ENCODE measurements around the gene HDGFL1.

The HDGFL1 gene

DNA sequence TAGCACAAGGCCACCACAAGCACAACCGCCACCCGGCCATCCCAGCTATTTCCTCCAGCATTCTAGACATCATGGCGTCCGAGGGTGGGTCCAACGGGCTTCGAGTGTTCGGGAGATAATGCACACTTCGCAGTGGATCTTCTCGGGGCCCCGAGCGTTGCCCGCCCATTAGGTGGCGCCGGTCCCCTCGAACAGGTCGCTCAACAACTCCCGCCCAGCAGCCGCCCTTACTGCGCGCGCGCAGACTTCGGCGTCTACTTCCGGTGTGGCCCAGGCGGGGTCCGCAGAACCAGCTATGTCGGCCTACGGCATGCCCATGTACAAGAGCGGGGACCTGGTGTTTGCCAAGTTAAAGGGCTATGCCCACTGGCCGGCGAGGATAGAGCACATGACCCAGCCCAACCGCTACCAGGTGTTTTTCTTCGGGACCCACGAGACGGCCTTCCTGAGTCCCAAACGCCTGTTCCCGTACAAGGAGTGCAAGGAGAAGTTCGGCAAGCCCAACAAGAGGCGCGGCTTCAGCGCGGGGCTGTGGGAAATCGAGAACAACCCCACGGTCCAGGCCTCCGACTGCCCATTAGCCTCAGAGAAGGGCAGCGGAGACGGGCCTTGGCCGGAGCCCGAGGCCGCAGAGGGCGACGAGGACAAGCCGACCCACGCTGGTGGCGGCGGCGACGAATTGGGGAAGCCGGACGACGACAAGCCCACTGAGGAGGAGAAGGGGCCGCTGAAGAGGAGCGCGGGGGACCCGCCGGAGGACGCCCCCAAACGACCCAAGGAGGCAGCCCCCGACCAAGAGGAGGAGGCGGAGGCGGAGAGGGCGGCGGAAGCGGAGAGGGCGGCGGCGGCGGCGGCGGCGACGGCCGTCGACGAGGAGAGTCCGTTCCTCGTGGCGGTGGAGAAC is at the start of gene HDGFL1:
Gene HDGFL1, plus strand, starts transcription at position 286 of the 904 bp plus-strand sequence. Its CDS starts 10 bp downstream, at position 296.
- H3K36me3 ChIP-seq (replicated peaks), result no peaks in the 10 kb centered on the region
- TF ChIP-seq CTCF (IDR thresholded peaks at IDR 0.05; ENCODE audit: low read depth, low read length, missing control alignments), result no peak
- no peak for DNase-seq
- no peaks in the 10 kb centered on the region for H3K27me3 ChIP-seq (replicated peaks)
- H3K27ac ChIP-seq, result no peak within 1 kb of the TSS
- in situ Hi-C loops (cut with HindIII; ENCODE audit: low pct_ligation_motif_present, low sequenced_read_pairs), result no loop called here
- no peak within 1 kb of the TSS for H3K4me3 ChIP-seq (ENCODE audit: low read depth, low read length)

GRCh38 chr6:22521035-22521434 is 48.3 kb upstream of the HDGFL1 start:
- Histone ChIP-seq H3K36me3 (replicated peaks) (no peaks in the 10 kb centered on the region), H3K4me3 (ENCODE audit: low read depth, low read length) (no peak overlapping the region), H3K27ac (no peak overlapping the region), H3K27me3 (replicated peaks) (no peaks in the 10 kb centered on the region)
- DNase-seq, result no peak
- no peak for TF ChIP-seq CTCF (IDR thresholded peaks at IDR 0.05; ENCODE audit: low read depth, low read length, missing control alignments)
- in situ Hi-C loops (cut with HindIII; ENCODE audit: low pct_ligation_motif_present, low sequenced_read_pairs), result no loop called here

DNA sequence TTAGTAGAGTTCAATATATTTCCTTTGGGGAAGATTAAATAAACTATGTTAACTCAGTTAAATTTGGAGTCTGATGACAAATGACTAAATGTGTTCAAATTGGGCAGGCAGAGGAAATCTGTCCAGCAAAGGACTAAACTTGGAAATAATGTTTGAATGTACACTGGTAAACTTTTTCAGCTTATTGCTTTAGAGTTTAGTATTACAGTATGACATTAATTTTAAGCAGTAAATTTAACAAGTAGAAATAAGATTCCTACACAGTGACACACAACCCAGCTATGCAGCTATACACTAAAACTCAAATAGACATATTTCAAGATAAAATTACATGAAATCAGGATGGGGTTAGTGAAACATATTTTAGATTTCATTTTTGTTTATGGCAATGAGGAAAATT is 42.6 kb upstream of the HDGFL1 start:
- no peaks in the 10 kb centered on the region for H3K36me3 ChIP-seq (replicated peaks)
- in situ Hi-C loops (cut with HindIII; ENCODE audit: low pct_ligation_motif_present, low sequenced_read_pairs), result no loop called here
- no peak for TF ChIP-seq CTCF (IDR thresholded peaks at IDR 0.05; ENCODE audit: low read depth, low read length, missing control alignments)
- H3K27ac ChIP-seq, result no peak overlapping the region
- no peak overlapping the region for H3K4me3 ChIP-seq (ENCODE audit: low read depth, low read length)
- DNase-seq, result no peak
- no peaks in the 10 kb centered on the region for H3K27me3 ChIP-seq (replicated peaks)

- H3K36me3 ChIP-seq (replicated peaks), result no peaks in the 10 kb centered on the region
- H3K27ac ChIP-seq, result no peak overlapping the region
- TF ChIP-seq CTCF (IDR thresholded peaks at IDR 0.05; ENCODE audit: low read depth, low read length, missing control alignments), result no peak
- H3K4me3 ChIP-seq (ENCODE audit: low read depth, low read length), result no peak overlapping the region
- no peak for DNase-seq
- in situ Hi-C loops (cut with HindIII; ENCODE audit: low pct_ligation_motif_present, low sequenced_read_pairs), result no loop called here
- no peaks in the 10 kb centered on the region for H3K27me3 ChIP-seq (replicated peaks)
These were observed 39.5 kb upstream of the HDGFL1 start for GRCh38 chr6:22529866-22530265.

GRCh38 chr6:22530506-22530905 is 38.9 kb upstream of the HDGFL1 start:
- H3K4me3 ChIP-seq (ENCODE audit: low read depth, low read length), result no peak overlapping the region
- in situ Hi-C loops (cut with HindIII; ENCODE audit: low pct_ligation_motif_present, low sequenced_read_pairs), result no loop called here
- H3K36me3 ChIP-seq (replicated peaks), result no peaks in the 10 kb centered on the region
- H3K27ac ChIP-seq, result no peak overlapping the region
- DNase-seq, result no peak
- no peak for TF ChIP-seq CTCF (IDR thresholded peaks at IDR 0.05; ENCODE audit: low read depth, low read length, missing control alignments)
- H3K27me3 ChIP-seq (replicated peaks), result no peaks in the 10 kb centered on the region
